GM12873 (cell line): ENCODE data around the gene TBC1D22A.

ENCODE experiments used
- TF ChIP-seq, protein P1 (sequence below): IDR thresholded peaks from 2 replicates; pipeline ENCODE4 v1.5.1; 2012; ENCODE audit warnings: low read depth, mild to moderate bottlenecking, moderate library complexity, low read length, control low read depth; ENCODE audit not compliant: insufficient read depth; ENCODE audit errors: missing control alignments

The TBC1D22A gene

GRCh38 chr22:47191671-47192650, 429.5 kb downstream of the TBC1D22A start:
- TF ChIP-seq, protein P1, sequence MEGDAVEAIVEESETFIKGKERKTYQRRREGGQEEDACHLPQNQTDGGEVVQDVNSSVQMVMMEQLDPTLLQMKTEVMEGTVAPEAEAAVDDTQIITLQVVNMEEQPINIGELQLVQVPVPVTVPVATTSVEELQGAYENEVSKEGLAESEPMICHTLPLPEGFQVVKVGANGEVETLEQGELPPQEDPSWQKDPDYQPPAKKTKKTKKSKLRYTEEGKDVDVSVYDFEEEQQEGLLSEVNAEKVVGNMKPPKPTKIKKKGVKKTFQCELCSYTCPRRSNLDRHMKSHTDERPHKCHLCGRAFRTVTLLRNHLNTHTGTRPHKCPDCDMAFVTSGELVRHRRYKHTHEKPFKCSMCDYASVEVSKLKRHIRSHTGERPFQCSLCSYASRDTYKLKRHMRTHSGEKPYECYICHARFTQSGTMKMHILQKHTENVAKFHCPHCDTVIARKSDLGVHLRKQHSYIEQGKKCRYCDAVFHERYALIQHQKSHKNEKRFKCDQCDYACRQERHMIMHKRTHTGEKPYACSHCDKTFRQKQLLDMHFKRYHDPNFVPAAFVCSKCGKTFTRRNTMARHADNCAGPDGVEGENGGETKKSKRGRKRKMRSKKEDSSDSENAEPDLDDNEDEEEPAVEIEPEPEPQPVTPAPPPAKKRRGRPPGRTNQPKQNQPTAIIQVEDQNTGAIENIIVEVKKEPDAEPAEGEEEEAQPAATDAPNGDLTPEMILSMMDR, result no peak

GRCh38 chr22:47192651-47193437, 430.4 kb downstream of the TBC1D22A start:
- TF ChIP-seq, protein P1, result no peak

DNA sequence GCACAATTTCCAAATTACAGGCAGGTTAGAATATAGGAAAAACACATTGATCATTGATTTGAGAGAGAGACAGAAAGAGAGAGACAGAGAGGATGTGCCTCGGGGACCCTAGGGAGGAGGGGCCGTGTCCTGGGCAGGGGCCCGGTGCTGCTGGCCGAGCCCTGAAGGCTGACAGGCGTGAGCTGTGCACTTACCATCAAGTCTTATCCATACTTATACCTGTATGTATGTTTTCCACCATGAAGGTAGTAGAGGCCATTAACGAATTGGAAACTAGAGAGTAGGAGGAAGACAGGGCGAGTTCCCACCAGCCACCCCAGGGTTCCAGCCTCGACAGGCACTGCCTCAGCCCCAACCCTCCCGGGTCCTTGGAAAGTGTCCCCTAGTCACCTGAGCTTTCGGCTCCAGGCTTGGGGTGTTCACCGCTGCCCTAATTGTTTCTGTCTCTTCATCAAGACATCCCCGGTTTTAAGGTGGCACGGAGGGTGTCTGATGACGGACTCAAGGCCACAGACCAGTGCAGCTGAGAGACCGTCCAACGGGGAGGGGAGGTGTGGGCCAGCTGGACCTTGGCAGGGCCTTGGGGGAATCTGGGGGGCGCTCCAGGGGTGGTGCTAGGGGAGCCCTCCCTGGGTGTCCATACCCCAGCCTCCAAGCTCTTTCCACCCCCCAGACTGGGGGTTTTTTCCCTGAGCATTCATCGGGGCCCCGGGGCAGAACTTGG, 431.3 kb downstream of the TBC1D22A start:
- TF ChIP-seq, protein P1, result no peak

- TF ChIP-seq, protein P1, result no peak
Observed at GRCh38 chr22:47194476-47195155, 432.2 kb downstream of the TBC1D22A start.

GRCh38 chr22:47195156-47195483, 432.7 kb downstream of the TBC1D22A start:
- TF ChIP-seq, protein P1, result no peak

DNA sequence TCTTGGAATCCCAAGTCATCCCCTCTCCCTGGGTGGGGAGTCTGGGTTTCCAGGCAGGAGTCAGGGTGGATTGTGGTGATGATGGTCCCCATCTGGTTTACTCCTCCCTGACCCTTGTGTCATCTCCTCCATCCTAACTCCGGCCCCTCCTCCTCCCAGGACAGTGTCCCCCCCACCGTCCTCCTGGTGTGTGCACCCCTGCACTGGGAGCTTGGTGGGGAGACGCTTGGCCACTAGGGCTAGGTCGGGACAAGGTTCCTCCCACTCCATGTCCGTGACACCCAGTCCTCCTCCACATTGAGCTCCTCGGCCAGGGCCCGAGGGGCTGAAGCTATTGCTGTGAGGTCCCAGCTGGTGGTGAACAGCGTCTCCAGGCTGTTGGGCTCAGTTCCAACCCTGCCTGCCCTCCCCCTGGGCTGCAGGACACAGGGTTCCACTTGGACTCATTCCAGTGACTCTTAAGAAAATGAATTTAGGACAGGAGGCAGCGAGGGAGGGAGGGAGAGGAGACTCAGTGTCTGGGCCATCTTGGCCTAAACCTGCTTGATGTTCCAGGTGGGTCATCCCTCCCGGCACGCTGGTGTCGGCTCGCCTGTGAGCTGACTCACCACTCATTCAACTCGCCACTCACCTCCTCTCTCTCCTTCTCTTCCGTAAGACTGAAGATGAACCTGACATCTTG, 433.2 kb downstream of the TBC1D22A start:
- TF ChIP-seq, protein P1, result no peak
